ENCODE data around the gene THSD7B. TPM values are rescaled to one million over a fixed set of nuclear protein-coding genes. Genes with fewer than 3 reads are reported as not detected.

Gene THSD7B
- polyA plus RNA-seq, 1 experiment = not detected

- no peak overlapping the region for H3K4me3 ChIP-seq (ENCODE audit: low read depth, low read length)
- DNase-seq (ENCODE audit: low read depth, low spot score) = no peak
- CTCF ChIA-PET = no interaction called here
- no peaks in the 10 kb centered on the region for H3K27me3 ChIP-seq (ENCODE audit: control insufficient read depth, insufficient read depth, low read length)
- H3K9me3 ChIP-seq (ENCODE audit: control insufficient read depth, insufficient read depth, low read length) = peaks cover 6% of the 10 kb centered on the region
- no peak overlapping the region for H3K27ac ChIP-seq (ENCODE audit: low read depth, low read length)
- no peak for TF ChIP-seq CTCF (IDR thresholded peaks at IDR 0.05; ENCODE audit: low read depth, low read length)
- POLR2A ChIA-PET = no interaction called here
These were observed 63.4 kb downstream of the THSD7B start for GRCh38 chr2:136828774-136829173.

GRCh38 chr2:136844546-136844945 is 79.2 kb downstream of the THSD7B start:
- ChIA-PET POLR2A (no interaction called here), CTCF (no interaction called here)
- no peak overlapping the region for H3K27ac ChIP-seq (ENCODE audit: low read depth, low read length)
- DNase-seq (ENCODE audit: low read depth, low spot score) = no peak
- TF ChIP-seq CTCF (IDR thresholded peaks at IDR 0.05; ENCODE audit: low read depth, low read length) = no peak
- peaks cover 10% of the 10 kb centered on the region for H3K9me3 ChIP-seq (ENCODE audit: control insufficient read depth, insufficient read depth, low read length)
- H3K4me3 ChIP-seq (ENCODE audit: low read depth, low read length) = no peak overlapping the region
- H3K27me3 ChIP-seq (ENCODE audit: control insufficient read depth, insufficient read depth, low read length) = no peaks in the 10 kb centered on the region

- POLR2A ChIA-PET = no interaction called here
- H3K9me3 ChIP-seq (ENCODE audit: control insufficient read depth, insufficient read depth, low read length) = peaks cover 16% of the 10 kb centered on the region
These were observed 93.3 kb downstream of the THSD7B start for GRCh38 chr2:136858656-136859055.

GRCh38 chr2:136860443-136860958 is 95.2 kb downstream of the THSD7B start:
- CTCF ChIA-PET = no interaction called here
- Histone ChIP-seq H3K9me3 (ENCODE audit: control insufficient read depth, insufficient read depth, low read length) (peaks cover 16% of the 10 kb centered on the region), H3K27me3 (ENCODE audit: control insufficient read depth, insufficient read depth, low read length) (no peaks in the 10 kb centered on the region), H3K4me3 (ENCODE audit: low read depth, low read length) (no peak overlapping the region), H3K27ac (ENCODE audit: low read depth, low read length) (no peak overlapping the region)
- DNase-seq (ENCODE audit: low read depth, low spot score) = no peak
- POLR2A ChIA-PET = no interaction called here
- no peak for TF ChIP-seq CTCF (IDR thresholded peaks at IDR 0.05; ENCODE audit: low read depth, low read length)

More at GRCh38 chr2:136858656-136859055, 93.3 kb downstream of the THSD7B start:
- Histone ChIP-seq H3K4me3 (ENCODE audit: low read depth, low read length) (no peak overlapping the region), H3K27ac (ENCODE audit: low read depth, low read length) (no peak overlapping the region), H3K27me3 (ENCODE audit: control insufficient read depth, insufficient read depth, low read length) (no peaks in the 10 kb centered on the region)
- CTCF ChIA-PET = no interaction called here
- TF ChIP-seq CTCF (IDR thresholded peaks at IDR 0.05; ENCODE audit: low read depth, low read length) = no peak
- no peak for DNase-seq (ENCODE audit: low read depth, low spot score)

- no peak overlapping the region for H3K27ac ChIP-seq (ENCODE audit: low read depth, low read length)
- CTCF ChIA-PET = no interaction called here
- POLR2A ChIA-PET = no interaction called here
- H3K4me3 ChIP-seq (ENCODE audit: low read depth, low read length) = no peak overlapping the region
- no peak for DNase-seq (ENCODE audit: low read depth, low spot score)
- TF ChIP-seq CTCF (IDR thresholded peaks at IDR 0.05; ENCODE audit: low read depth, low read length) = no peak
- no peaks in the 10 kb centered on the region for H3K27me3 ChIP-seq (ENCODE audit: control insufficient read depth, insufficient read depth, low read length)
- peaks cover 10% of the 10 kb centered on the region for H3K9me3 ChIP-seq (ENCODE audit: control insufficient read depth, insufficient read depth, low read length)
These were observed 98.1 kb downstream of the THSD7B start for GRCh38 chr2:136863468-136863867.

Measured in AG04450 (cell line).